ENCODE results near the gene RO60. TPM values are rescaled to one million over a fixed set of nuclear protein-coding genes. Genes with fewer than 3 reads are reported as not detected.

RO60 gene
- total RNA-seq (2022; extraction: Qiagen RNA extraction), result 23.3 to 31.1 TPM (median 25.5 TPM) in 5 replicates

GRCh38 chr1:193059282-193060114, at the start of gene RO60, which contains the start of gene UCHL5:
TSS of gene RO60 (plus strand) at chr1:193059612. CDS start at chr1:193069055, 9,443 bp downstream.
TSS of gene UCHL5 (minus strand) at chr1:193059360. CDS start at chr1:193059260, 100 bp downstream.

GRCh38 chr1:193104907-193105820, 45.8 kb downstream of the RO60 start, which contains the start of gene GLRX2:
TSS of gene GLRX2 (minus strand) at chr1:193105414. CDS start at chr1:193105382, 32 bp downstream.

Other genes starting within 250 kb of the RO60 start
- gene UCHL5, start 252 bp upstream of the RO60 start, total RNA-seq (2022; extraction: Qiagen RNA extraction), result 37.1 to 43.7 TPM (median 42.5 TPM) in 5 replicates
- 39.7 to 50.8 TPM (median 46.9 TPM) in 5 replicates for gene GLRX2, start 45.8 kb downstream of the RO60 start, total RNA-seq (2022; extraction: Qiagen RNA extraction)
- gene CDC73, start 62.4 kb downstream of the RO60 start, total RNA-seq (2022; extraction: Qiagen RNA extraction), result 26.3 to 35.0 TPM (median 31.4 TPM) in 5 replicates
- not detected in 5 replicates for gene B3GALT2, start 127.0 kb downstream of the RO60 start, total RNA-seq (2022; extraction: Qiagen RNA extraction)